Mesenchymal stem cell (in vitro differentiated cells and primary cell): ENCODE data around the gene AP4M1.

Experiments
- DNase-seq: peaks from one replicate; pipeline ENCODE4 v3.0.0-alpha.2; 2013
- H2AFZ ChIP-seq: one replicate; pipeline ENCODE4 v1.6.1; 2013; ENCODE audit warnings: low read depth, mild to moderate bottlenecking, control low read depth, inconsistent platforms, low read length, moderate library complexity
- H2AK5ac ChIP-seq: 2 replicates; pipeline ENCODE4 v1.6.1; 2013; ENCODE audit warnings: low read length, moderate library complexity, mild to moderate bottlenecking, inconsistent platforms; ENCODE audit not compliant: severe bottlenecking
- H2BK120ac ChIP-seq: one replicate; pipeline ENCODE4 v1.6.1; 2013; ENCODE audit warnings: low read depth, mild to moderate bottlenecking, inconsistent platforms, low read length, moderate library complexity
- H2BK12ac ChIP-seq, 2 experiments: one replicate each; pipeline ENCODE4 v1.6.1; 2013; ENCODE audit warnings: inconsistent platforms in 2 of 2, low read length in 2 of 2, mild to moderate bottlenecking in 2 of 2, moderate library complexity in 2 of 2, control low read depth in 1 of 2
- H2BK15ac ChIP-seq: one replicate; pipeline ENCODE4 v1.6.1; 2013; ENCODE audit warnings: mild to moderate bottlenecking, low read depth, inconsistent platforms; ENCODE audit not compliant: poor library complexity, severe bottlenecking
- H2BK5ac ChIP-seq: 2 replicates; pipeline ENCODE4 v1.6.1; 2013; ENCODE audit warnings: low read depth, mild to moderate bottlenecking, low read length, control low read depth, inconsistent platforms; ENCODE audit not compliant: poor library complexity, severe bottlenecking
- H3K14ac ChIP-seq, 2 experiments: one replicate each; pipeline ENCODE4 v1.6.1; 2013; ENCODE audit warnings: inconsistent platforms in 2 of 2, low read length in 2 of 2, control low read depth in 1 of 2, mild to moderate bottlenecking in 1 of 2, moderate library complexity in 1 of 2
- H3K18ac ChIP-seq, 2 experiments: one replicate each; pipeline ENCODE4 v1.6.1; 2013; ENCODE audit warnings: inconsistent platforms in 2 of 2, low read length in 2 of 2, control low read depth in 1 of 2, low read depth in 1 of 2, mild to moderate bottlenecking in 1 of 2
- H3K23ac ChIP-seq, 2 experiments: one replicate each; pipeline ENCODE4 v1.6.1; 2013; ENCODE audit warnings: inconsistent platforms in 2 of 2, low read length in 2 of 2, mild to moderate bottlenecking in 2 of 2, moderate library complexity in 2 of 2, control low read depth in 1 of 2
- H3K27ac ChIP-seq: 2 replicates; pipeline ENCODE4 v1.5.1; 2013; ENCODE audit warnings: mild to moderate bottlenecking, moderate library complexity, low read length, control low read depth, inconsistent platforms; ENCODE audit not compliant: poor library complexity, severe bottlenecking
- H3K27me3 ChIP-seq, 2 experiments: 2 replicates each; pipeline versions ENCODE4 v1.6.1 to v1.7.0; 2013; ENCODE audit warnings: low read length in 2 of 2, mild to moderate bottlenecking in 2 of 2, moderate library complexity in 2 of 2, control low read depth in 1 of 2, inconsistent platforms in 1 of 2; ENCODE audit not compliant: control insufficient read depth in 1 of 2, insufficient read depth in 1 of 2
- H3K36me3 ChIP-seq, 2 experiments: 2 replicates each; pipeline versions ENCODE4 v1.6.1 to v1.7.0; 2013; ENCODE audit warnings: low read length in 2 of 2, control low read depth in 1 of 2, inconsistent platforms in 1 of 2, low read depth in 1 of 2, mild to moderate bottlenecking in 1 of 2; ENCODE audit not compliant: insufficient read depth in 2 of 2, control insufficient read depth in 1 of 2
- H3K4ac ChIP-seq, 2 experiments: one replicate each; pipeline ENCODE4 v1.6.1; 2013; ENCODE audit warnings: inconsistent platforms in 2 of 2, low read length in 2 of 2, mild to moderate bottlenecking in 2 of 2, moderate library complexity in 2 of 2, control low read depth in 1 of 2, low read depth in 1 of 2
- H3K4me1 ChIP-seq: 2 replicates; pipeline ENCODE4 v1.6.1; 2013; ENCODE audit warnings: low read depth, low read length, control low read depth; ENCODE audit not compliant: control insufficient read depth, insufficient read depth
- H3K4me2 ChIP-seq: 2 replicates; pipeline ENCODE4 v1.6.1; 2013; ENCODE audit warnings: low read length, mild to moderate bottlenecking, inconsistent platforms; ENCODE audit not compliant: poor library complexity, severe bottlenecking
- H3K4me3 ChIP-seq, 2 experiments: 2 replicates each; pipeline versions ENCODE4 v1.5.1 to v1.7.0; 2013; ENCODE audit warnings: low read length in 2 of 2, mild to moderate bottlenecking in 2 of 2, control low read depth in 1 of 2, low read depth in 1 of 2; ENCODE audit not compliant: insufficient read depth in 1 of 2
- H3K79me1 ChIP-seq: replicated peaks from 2 replicates; pipeline ENCODE4 v1.6.1; 2013; ENCODE audit warnings: mild to moderate bottlenecking, control low read depth, low read length, inconsistent platforms; ENCODE audit not compliant: poor library complexity, severe bottlenecking
- H3K9ac ChIP-seq: 2 replicates; pipeline ENCODE4 v1.7.0; 2013; ENCODE audit warnings: mild to moderate bottlenecking, low read length, moderate library complexity
- H3K9me3 ChIP-seq: 2 replicates; pipeline ENCODE4 v1.7.0; 2013; ENCODE audit warnings: mild to moderate bottlenecking, low read length; ENCODE audit not compliant: control insufficient read depth
- H4K8ac ChIP-seq: one replicate; pipeline ENCODE4 v1.6.1; 2013; ENCODE audit warnings: inconsistent platforms, mild to moderate bottlenecking, low read length, moderate library complexity
- H4K91ac ChIP-seq: one replicate; pipeline ENCODE4 v1.6.1; 2013; ENCODE audit warnings: mild to moderate bottlenecking, low read length, inconsistent platforms
- WGBS: methylation state at CpG from one replicate; pipeline ENCODE4 v1.1.7; 2013; ENCODE audit warnings: mixed read lengths; 5-methylcytosine and 5-hydroxymethylcytosine counted together

The AP4M1 gene

DNA sequence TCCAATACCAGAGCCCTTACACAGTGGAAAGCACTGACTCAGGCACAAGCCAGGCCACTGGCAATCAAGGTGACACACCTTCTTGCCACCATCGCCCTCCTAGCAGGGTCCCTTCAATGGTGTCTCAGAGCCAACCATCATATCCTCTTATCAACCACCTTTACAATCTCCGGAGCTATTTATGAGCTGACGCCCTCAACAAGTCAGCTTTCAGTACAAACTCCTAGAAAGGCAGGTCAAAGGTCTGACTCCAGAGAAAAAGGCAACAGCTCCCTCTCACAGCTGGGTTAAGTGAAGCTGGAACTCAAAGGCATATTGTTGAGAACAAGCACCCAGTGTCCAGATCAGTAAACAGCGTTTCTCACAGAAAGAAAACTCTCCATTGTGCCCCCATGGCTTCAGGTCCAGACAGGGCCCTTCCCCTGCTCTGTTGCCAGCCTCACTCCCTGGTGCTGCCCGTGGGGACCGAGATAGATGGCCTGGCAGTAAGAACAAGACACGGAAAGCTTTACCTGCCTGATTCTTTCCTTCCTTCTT lies 22.4 kb upstream of the AP4M1 start:
- H4K8ac ChIP-seq: peak overlapping the region; percentile 51
- H2BK12ac ChIP-seq: peak overlapping the region; percentile 21 to 72
- no peaks in the 10 kb centered on the region for H3K27me3 ChIP-seq
- H3K23ac ChIP-seq: no peak overlapping the region
- no peak overlapping the region for H3K14ac ChIP-seq
- peak overlapping the region; percentile 62 for H4K91ac ChIP-seq
- no peak overlapping the region for H3K4me2 ChIP-seq
- no peak overlapping the region for H3K27ac ChIP-seq
- H3K79me1 ChIP-seq: peaks cover 9% of the 10 kb centered on the region
- H2AK5ac ChIP-seq: no peak overlapping the region
- no peak overlapping the region for H2AFZ ChIP-seq
- H3K4me1 ChIP-seq: peaks cover 14% of the 10 kb centered on the region
- H3K36me3 ChIP-seq: peaks cover 45% of the 10 kb centered on the region in 2 experiments
- no peak overlapping the region for H3K18ac ChIP-seq
- no peak overlapping the region for H3K4me3 ChIP-seq
- peak overlapping the region in 1 of 2 experiments; percentile 73 for H3K4ac ChIP-seq
- H3K9me3 ChIP-seq: peaks cover 3% of the 10 kb centered on the region
- H3K9ac ChIP-seq: peak overlapping the region; percentile 27
- no peak overlapping the region for H2BK120ac ChIP-seq
- no peak overlapping the region for H2BK5ac ChIP-seq
- no peak for DNase-seq
- 87% methylated on average over 7 of the region's 7 CpGs for WGBS
- H2BK15ac ChIP-seq: no peak overlapping the region

DNA sequence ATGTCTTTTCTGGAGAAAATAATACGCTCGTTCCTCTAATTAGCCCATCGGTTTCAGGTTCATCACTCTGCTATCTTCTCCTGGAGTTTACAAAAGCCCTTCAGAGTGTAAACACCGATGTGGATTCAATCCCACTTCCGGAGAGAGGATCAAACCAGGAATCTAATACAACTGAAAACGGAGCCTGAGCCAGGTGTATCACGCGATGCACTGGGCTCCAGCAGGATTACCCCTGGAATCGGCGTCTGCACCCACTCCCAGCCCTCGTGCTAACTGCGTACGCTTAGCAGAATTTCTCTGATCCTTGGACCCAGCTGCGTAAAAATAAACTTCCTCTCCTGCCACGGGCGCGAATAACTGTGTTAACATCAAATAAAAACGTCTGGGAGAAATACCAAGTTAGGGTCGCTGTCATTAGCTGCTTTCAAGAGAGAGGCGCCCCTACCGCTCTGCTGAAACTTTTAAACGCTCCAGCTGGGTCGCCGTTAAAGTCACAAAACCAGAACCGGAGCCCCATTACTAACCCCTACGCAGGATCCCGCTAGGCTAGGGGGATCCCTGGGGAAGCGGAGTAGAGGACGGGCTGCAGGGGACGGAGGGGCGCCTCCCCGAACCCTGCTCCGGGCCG lies 20.4 kb upstream of the AP4M1 start:
- peak overlapping the region; percentile 97 for H3K9ac ChIP-seq
- peak overlapping the region; percentile 68 for H2BK15ac ChIP-seq
- peak overlapping the region; percentile 91 for H4K91ac ChIP-seq
- H2BK120ac ChIP-seq: peak overlapping the region; percentile 91
- H2BK12ac ChIP-seq: peak overlapping the region in 1 of 2 experiments; percentile 18
- H2BK5ac ChIP-seq: peak overlapping the region; percentile 73
- peaks cover 1% of the 10 kb centered on the region for H3K79me1 ChIP-seq
- peaks cover 26% of the 10 kb centered on the region in 2 experiments for H3K36me3 ChIP-seq
- peak overlapping the region; percentile 84 to 87 for H3K4me3 ChIP-seq
- peaks cover 14% of the 10 kb centered on the region for H3K4me1 ChIP-seq
- peak overlapping the region; percentile 92 for H2AK5ac ChIP-seq
- no peaks in the 10 kb centered on the region for H3K27me3 ChIP-seq
- no peak overlapping the region for H2AFZ ChIP-seq
- DNase-seq: peak; percentile 42
- H3K9me3 ChIP-seq: no peaks in the 10 kb centered on the region
- peak overlapping the region; percentile 98 for H4K8ac ChIP-seq
- peak overlapping the region; percentile 97 to 99 for H3K4ac ChIP-seq
- peak overlapping the region; percentile 64 for H3K27ac ChIP-seq
- H3K18ac ChIP-seq: peak overlapping the region; percentile 96
- peak overlapping the region in 1 of 2 experiments; percentile 63 for H3K14ac ChIP-seq
- 1% methylated on average over 29 of the region's 34 CpGs for WGBS
- peak overlapping the region in 1 of 2 experiments; percentile 48 for H3K23ac ChIP-seq
- peak overlapping the region; percentile 81 for H3K4me2 ChIP-seq

DNA sequence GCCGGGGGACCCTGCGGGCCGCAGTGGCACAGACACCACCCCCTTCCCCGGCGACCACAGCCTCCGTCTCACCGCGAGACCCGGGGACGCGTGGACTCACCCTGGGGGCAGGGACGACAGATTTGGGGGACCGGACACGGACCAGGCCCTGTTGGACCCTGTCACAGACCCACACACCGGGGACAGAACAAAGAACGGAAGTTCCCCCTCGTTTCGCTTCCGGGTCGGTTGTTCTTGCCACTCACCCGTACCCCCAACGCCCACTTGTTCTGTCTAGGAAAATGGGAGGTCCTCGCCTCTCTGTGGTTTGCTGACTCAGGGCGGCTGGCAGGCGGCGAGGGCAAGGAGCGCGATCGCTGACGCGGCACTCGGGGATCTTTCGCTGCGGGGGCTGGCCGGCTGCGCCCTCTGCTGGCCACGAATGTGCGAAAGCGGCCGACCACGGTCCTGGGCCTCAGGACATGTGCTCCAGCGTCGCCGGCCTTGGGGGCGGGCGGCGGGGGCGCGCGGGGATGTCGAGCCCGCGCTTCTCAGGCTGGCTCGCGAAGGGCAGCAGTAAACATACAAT lies 19.8 kb upstream of the AP4M1 start, which contains the start of gene ZNF3:
ZNF3 (minus strand) TSS at position 189 of the 568 bp plus-strand sequence. CDS start 4,366 bp downstream, outside the sequence.
- no peaks in the 10 kb centered on the region for H3K27me3 ChIP-seq
- peak within 1 kb of the TSS; percentile 97 for H3K9ac ChIP-seq
- H3K14ac ChIP-seq: peak within 1 kb of the TSS in 1 of 2 experiments; percentile 63
- H3K4me2 ChIP-seq: peak within 1 kb of the TSS; percentile 81
- H4K91ac ChIP-seq: peak within 1 kb of the TSS; percentile 91
- H3K27ac ChIP-seq: peak within 1 kb of the TSS; percentile 64
- peak within 1 kb of the TSS; percentile 84 to 87 for H3K4me3 ChIP-seq
- WGBS: under 1% methylated on average over 55 of the region's 55 CpGs
- peak within 1 kb of the TSS; percentile 97 to 99 for H3K4ac ChIP-seq
- H3K9me3 ChIP-seq: no peaks in the 10 kb centered on the region
- peak within 1 kb of the TSS; percentile 40 to 87 for H2BK12ac ChIP-seq
- peaks cover 21% of the 10 kb centered on the region in 2 experiments for H3K36me3 ChIP-seq
- H2BK120ac ChIP-seq: peak within 1 kb of the TSS; percentile 91
- H2BK15ac ChIP-seq: peak within 1 kb of the TSS; percentile 68
- peak within 1 kb of the TSS; percentile 98 for H4K8ac ChIP-seq
- peaks cover 1% of the 10 kb centered on the region for H3K79me1 ChIP-seq
- H3K4me1 ChIP-seq: peaks cover 14% of the 10 kb centered on the region
- H2AFZ ChIP-seq: no peak within 1 kb of the TSS
- peak within 1 kb of the TSS in 1 of 2 experiments; percentile 83 for H3K23ac ChIP-seq
- H2AK5ac ChIP-seq: peak within 1 kb of the TSS; percentile 92
- peak; percentile 99 for DNase-seq
- peak within 1 kb of the TSS; percentile 73 for H2BK5ac ChIP-seq
- peak within 1 kb of the TSS; percentile 96 for H3K18ac ChIP-seq

GRCh38 chr7:100082978-100083377 lies 18.5 kb upstream of the AP4M1 start:
- no peak overlapping the region for H4K8ac ChIP-seq
- no peak overlapping the region for H2BK5ac ChIP-seq
- H3K4me2 ChIP-seq: no peak overlapping the region
- H2AK5ac ChIP-seq: no peak overlapping the region
- no peaks in the 10 kb centered on the region for H3K9me3 ChIP-seq
- peak overlapping the region; percentile 97 for H3K9ac ChIP-seq
- no peak overlapping the region for H3K27ac ChIP-seq
- peaks cover 13 to 14% of the 10 kb centered on the region in 2 experiments for H3K36me3 ChIP-seq
- H2BK15ac ChIP-seq: no peak overlapping the region
- H3K4me1 ChIP-seq: peaks cover 14% of the 10 kb centered on the region
- no peak for DNase-seq
- H2AFZ ChIP-seq: no peak overlapping the region
- H4K91ac ChIP-seq: no peak overlapping the region
- H3K23ac ChIP-seq: no peak overlapping the region
- H3K79me1 ChIP-seq: peaks cover 1% of the 10 kb centered on the region
- H3K14ac ChIP-seq: no peak overlapping the region
- 91% methylated on average over 4 of the region's 4 CpGs for WGBS
- H3K18ac ChIP-seq: no peak overlapping the region
- no peak overlapping the region for H2BK12ac ChIP-seq
- H3K4me3 ChIP-seq: peak overlapping the region in 1 of 2 experiments; percentile 18
- no peaks in the 10 kb centered on the region for H3K27me3 ChIP-seq
- H2BK120ac ChIP-seq: peak overlapping the region; percentile 42
- peak overlapping the region in 1 of 2 experiments; percentile 86 for H3K4ac ChIP-seq
